Activated CD4-positive, alpha-beta T cell treated with anti-CD3 and anti-CD28 coated beads, Interleukin-2, amount 50 U/mL, for 16 hours (primary cell): ENCODE results near the gene ADGRL3.
"Not testable (repeated sequence)": the region's sequence is repeated elsewhere in the genome, so short reads cannot be mapped to it uniquely, and the experiment has no call there.

Experiments used
- DNase-seq: peaks from one replicate; pipeline ENCODE4 v3.0.0-alpha.2; 2020

Gene ADGRL3

DNA sequence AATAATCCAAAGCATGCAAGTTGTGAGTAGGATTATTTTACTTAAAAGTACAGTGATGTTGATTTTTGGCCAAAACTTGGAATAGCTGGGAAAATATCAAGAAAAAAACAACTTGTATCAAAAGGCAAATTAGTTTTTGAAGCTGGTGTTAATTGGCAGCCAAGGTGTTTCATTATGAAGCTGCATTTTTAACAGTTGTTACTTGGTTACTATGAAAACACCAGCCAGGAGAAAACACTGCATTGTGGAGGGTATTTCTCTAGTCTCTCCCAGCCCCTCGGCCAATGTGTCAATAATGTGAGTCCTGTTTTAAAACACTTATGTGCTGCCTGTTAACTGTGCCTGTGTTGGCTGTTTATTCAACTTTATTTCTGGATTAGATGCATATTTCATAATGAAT, 733.4 kb downstream of the ADGRL3 start:
- no peak for DNase-seq

DNA sequence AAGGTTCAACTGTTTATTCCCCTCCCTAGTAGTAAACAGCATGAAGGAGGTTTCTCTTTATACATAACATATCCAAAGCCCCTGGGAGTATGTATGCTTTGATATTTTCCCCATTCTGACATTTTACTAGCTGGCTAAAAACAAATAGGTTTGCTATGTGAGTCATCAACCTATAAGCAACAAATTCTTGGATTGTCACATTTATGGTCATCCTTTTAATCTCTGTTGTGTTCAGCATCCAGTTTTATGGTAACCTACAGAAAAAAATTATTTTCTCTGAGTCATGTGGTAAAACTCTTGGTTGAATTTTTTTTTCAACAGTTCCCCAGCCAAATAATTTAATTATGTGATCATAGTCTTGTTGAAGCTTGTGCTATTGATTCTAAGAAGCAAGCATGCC, 734.1 kb downstream of the ADGRL3 start:
- DNase-seq = no peak

DNA sequence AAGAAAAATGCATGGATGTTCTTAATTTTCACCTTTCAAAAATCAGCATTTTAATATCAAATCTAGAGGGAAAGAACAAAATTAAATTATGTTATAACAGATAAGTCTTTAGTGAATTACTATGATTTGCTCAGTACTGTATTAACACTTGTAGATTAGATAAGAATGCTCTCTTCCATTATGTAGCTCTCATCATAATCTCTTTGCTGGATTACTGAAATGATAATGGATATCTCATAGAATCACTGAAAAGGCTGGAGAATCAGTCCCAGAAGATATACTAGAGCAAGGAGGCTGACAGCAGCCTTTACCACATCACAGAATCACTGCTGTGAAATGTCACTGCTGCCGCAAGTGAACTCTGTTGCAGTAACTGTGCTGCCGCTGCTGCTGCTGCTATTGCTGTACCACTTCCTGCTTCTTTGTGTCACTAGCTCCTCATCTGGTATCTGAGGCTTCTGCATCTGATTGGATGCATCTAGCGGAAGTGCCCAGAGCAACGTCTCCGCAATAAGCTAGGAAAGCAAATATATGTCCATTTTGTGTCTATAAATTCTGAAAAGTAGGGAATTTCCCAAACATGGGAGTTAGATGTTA, 738.2 kb downstream of the ADGRL3 start:
- no peak for DNase-seq

DNA sequence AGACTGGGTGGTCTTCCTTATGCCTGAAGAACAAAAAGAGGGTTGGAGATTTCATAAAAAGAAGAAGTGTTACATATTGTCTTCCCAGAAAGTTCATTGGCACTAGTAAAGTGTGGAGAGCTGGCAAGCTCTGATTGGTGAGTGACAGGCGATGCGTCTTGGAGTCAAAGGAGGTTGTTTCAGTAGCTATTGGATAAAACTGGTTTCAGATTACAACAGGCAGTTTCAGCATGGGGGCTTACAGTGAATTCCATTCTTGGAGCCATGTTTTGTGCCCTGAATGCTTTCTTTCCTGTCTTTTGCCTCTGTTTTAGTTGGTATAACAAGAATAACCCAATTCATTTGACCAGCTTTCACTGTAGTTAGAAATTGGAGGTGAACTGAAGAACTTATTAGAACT, 750.5 kb downstream of the ADGRL3 start:
- no peak for DNase-seq

DNA sequence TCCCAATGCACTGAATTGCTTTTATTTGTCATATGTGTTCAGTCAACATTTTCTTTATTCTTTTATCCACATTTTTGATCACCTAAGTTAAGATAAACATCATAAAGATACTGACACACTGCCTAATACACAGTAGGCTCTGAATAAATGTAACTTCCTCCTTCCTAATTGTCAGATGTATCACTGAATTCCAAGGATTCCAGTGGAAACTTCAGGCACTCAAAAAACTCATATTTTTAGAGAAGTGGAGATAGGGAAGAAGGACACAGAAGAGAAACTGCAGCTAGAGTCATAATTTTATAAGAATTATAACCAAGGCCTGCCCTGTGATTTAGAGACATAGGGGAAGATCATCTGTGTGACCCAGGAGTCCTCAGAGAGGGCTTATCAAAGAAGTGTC, 753.3 kb downstream of the ADGRL3 start:
- DNase-seq = no peak

DNA sequence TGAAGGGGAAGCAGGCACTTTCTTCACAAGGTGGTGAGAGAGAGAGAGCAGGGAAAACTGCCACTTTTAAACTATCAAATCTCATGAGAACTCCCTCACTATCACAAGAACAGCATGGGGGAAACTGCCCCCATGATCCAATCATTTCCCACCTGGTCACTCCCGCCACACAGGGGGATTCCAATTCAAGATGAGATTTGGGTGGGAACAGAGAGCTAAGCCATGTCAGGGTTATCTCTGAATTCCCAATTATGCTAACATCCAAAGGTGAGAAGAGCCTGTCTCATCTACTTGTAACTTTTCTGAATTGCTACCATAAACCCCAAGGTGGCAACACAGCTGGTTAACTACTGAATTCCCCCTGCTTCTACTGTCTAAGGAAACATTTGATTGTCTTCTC, 758.5 kb downstream of the ADGRL3 start:
- no peak for DNase-seq

DNA sequence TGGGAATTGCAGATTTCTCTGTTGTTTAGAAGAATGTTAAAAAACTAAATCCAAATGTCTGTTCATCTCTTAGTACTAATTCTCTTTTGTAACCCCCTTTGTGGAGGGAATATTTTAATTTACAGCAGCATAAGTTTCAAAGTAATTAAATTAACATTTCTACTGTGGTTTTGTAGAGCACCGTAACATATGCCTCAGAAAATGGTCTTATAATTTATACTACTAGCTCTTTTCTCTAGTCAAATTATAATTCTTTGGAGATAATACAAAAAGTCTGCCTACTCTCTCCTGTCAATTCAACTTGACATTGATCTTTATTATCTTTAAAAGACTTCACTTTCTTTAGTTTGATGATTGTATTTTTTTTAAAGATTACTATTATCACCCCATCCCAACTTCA, 759.0 kb downstream of the ADGRL3 start:
- DNase-seq = no peak

DNA sequence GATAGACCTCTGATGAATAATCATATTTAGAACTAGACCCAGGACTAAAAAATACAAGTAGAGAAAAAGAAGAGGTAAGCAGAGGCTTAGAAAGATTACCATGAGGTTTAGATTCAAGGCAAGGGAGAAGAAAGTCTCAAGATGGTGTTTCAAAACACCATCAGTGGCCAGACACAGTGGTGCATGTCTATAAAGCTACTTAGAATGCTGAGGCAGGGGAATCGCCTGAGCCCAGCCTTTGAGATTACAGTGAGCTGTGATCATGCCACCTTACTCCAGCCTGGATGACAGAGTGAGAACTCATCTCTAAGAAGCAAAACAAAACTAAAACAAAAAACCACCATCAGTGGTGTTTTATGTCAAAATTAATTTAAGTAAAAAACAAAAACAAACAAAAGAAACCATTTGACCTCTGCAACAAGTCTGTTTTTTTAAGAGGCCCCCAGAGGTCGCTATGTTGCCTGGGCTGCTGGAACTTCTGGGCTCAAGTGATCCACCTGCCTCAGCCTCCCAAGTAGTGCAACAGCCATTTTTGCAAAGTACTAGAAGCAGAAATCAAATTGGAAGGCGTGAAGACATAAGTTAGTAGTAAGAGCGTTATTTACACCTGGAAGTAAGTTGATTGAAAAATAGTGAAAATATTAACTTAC, 784.3 kb downstream of the ADGRL3 start:
- DNase-seq = no peak

DNA sequence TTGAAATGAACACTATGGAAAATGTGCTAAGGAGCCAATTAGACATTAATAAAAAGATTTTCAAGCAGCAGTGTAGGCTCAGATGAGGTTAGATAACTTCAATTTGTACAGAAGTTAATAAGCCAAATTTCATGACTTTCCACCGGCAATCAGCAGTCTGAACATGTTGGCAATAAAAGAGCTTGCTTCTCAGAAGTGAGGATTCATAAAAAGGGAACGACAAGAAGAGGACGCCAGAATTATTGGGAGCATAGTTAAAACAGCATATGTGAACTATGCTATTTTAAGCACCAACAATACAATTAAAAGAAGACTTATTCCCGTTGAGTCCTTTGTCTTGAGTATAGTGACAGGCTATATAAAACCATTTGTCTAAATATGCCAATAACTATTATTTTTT, 785.3 kb downstream of the ADGRL3 start:
- no peak for DNase-seq

DNA sequence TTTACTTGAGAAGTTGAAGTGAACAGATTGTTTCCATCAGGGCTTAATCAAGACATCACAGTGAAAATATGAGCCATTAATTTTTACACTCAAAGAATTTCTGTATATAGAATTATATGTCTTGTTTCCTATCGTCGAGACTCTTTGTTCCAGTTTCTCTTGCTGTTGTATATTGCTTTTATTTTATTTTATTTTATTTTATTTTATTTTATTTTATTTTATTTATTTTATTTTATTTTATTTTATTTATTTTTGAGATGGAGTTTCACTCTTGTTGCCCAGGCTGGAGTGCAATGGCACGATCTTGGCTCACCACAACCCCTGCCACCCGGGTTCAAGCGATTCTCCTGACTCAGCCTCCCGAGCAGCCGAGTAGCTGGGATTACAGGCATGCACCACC, 786.8 kb downstream of the ADGRL3 start:
- not testable (repeated sequence) for DNase-seq

DNA sequence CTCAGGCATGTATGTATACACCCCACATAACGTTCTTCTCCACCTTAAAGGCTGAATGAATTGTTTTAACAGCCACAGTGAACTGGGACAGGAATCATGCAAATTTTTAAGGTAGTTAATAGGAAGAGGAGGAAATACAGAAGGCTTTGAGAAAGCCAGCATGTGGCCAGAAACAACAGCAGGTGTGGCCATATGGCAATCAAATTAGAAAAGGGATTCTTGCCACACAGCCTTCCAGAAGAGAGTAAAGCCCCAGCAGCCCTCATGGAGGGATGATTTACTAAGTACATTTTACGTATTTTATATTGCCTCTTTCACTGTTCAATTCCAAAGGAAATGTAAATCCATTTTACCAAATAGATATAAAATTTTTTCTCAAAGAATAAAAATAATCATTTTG, 792.2 kb downstream of the ADGRL3 start:
- DNase-seq = no peak

DNA sequence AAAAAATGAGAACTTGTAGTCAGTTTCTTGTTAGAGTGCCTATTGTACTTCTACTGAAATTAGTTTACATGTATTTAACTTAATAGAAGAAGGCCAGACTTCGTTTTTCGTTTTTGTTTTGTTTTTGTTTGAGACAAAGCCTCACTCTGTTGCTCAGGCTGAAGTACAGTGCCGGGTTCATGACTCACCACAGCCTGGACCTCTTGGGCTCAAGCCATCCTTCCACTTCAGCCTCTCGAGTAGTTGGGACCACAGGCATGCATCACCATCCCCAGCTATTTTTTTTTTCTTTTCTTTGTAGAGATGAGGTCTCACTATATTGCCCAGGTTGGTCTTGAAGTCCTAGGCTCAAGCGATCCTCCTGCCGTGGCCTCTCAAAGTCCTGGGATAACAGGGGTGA, 793.9 kb downstream of the ADGRL3 start:
- DNase-seq = no peak

DNA sequence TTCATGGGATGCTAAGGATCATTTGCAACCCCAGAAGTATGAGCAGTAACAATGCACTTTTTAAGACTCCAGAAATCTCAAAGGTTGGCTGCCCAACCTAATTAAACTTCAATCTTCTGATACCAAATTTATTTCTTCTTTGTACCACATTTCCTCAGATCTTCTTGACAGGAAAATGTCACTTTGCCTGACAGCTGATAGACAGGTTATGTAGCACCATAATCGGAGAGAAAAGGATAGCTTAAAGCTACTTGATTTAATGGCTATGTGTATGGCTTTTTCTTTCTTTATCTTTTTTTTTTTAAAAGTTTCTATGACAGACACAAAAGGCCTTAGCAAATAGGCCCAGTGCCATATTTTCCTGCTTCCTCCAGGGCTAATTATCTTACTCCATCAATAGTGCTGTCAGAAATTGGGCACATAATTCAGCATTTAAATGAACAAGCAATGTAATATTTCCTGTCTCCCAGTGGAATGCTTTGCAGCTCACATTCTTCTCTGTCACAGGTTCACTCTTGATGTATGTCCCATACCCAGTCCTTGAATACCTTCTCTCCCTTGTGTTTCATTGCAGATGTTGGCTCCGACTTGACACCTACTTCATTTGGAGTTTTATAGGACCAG, 795.7 kb downstream of the ADGRL3 start:
- no peak for DNase-seq

DNA sequence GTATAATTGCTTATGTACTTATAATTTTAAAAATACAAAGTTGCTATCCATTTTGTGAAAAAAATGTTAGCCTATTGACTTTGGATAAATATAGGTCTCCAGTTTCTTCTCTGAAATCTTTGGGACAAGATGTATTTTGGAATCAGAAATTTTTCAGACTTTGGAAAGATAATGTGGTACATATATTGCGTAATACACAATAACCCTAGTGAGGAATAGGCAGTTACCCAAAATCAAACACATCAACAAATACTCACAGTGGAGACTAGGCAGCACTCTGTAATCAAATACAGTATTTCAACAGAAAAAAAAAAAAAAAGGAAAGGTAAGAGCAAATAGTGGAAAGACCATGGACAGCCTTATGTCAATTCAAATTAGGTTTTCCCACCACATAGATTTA, 796.8 kb downstream of the ADGRL3 start:
- no peak for DNase-seq

DNA sequence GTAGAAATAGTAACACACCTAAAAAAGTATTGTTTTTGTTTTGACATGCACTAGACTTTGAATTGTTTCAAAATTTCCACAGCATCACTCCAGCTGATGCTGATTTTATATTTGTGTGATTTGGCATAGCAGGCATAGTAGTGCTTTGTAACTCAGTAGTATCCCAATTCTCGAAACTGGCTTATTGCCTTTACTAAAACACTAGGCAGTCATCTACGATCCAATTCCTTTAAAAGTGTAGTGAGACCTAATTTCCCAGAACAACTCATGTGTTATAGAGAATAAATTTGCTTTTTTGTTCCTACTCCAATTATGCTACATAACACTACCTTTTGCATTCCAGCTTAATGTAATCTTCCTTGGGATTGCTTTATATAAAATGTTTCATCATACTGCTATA, 797.7 kb downstream of the ADGRL3 start:
- no peak for DNase-seq

DNA sequence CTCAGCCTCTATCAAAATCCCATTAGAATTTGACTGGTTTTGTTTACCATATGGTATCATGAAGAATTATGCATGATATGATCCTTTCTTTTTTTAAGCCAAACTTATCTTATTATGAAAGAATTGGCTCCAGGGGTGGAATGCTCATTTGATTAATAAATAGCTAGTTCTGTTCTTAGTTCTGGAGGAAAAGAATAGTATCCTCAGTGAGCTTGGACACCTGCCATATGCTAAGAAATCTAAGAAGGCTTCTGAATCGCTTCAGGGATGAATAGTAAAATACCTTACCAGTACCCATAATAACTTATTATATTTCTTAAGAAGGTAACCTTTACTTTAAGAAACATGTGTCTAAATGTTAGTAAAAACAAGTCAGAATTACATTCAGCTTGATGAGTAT, 803.6 kb downstream of the ADGRL3 start:
- no peak for DNase-seq

DNA sequence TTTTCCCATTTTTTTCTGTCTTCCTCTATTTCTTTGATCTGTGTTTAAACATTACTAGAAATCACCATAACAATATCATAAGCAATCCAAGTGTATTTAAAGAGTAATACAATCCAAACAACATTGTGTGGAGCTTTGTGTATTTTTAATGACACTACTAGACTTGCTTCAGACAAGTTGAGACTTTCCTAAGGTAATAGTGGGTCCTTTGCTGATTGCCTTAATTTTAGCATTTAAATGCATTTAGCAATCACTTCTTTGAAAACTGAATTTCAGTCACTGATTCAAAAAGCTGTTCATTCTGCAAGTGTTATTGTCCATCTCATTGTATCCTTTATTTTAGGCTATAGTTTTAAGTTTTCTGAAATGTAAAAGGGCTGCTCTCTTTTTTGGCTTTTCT, 804.8 kb downstream of the ADGRL3 start:
- no peak for DNase-seq

DNA sequence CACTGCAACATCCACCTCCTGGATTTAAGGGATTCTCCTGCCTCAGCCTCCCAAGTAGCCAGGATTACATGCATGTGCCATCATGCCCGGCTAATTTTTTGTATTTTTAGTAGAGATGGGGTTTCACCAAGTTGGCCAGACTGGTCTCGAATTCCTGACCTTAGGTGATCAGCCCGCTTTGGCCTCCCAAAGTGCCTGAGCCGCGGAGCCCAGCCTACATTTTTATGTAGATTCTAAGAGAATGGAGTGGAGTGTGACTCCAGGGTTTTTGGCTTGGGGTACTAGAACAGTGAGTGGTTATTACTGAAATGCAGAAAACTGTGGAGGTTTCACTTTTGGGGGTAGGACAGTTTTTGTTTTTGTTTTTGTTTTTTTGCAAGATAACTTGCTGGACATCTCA, 806.0 kb downstream of the ADGRL3 start:
- DNase-seq = no peak

DNA sequence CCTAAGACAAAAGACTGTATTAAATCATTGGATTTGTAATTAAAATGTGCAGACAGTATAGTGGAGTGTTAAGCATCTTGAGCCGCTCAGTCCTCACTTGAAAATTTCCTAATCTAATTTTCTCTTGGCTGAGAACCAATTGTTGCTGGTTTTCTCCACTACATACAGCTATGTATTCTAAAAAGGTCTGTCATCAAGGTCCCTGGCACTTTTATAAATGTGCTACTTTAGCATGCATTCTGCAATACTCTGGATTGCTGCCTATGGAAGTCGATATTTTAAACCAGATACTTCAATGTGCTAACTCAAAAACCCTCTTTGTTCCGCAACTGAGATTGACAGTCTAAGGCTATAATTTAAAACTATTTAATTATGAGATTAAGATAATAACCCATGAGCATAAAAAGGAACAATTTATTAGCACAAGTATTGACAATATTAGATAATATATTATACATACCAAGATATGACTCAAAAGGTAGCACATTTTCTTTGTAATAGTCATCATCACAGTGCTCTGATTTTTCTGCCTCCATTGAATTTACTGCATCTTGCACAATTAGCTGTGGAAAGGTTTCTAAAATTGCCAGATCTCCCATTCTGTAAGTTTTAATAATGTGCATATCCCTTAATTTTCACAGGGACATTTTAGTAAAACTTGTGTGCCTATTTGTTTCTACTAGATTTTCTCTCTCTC, 815.1 kb downstream of the ADGRL3 start:
- no peak for DNase-seq

DNA sequence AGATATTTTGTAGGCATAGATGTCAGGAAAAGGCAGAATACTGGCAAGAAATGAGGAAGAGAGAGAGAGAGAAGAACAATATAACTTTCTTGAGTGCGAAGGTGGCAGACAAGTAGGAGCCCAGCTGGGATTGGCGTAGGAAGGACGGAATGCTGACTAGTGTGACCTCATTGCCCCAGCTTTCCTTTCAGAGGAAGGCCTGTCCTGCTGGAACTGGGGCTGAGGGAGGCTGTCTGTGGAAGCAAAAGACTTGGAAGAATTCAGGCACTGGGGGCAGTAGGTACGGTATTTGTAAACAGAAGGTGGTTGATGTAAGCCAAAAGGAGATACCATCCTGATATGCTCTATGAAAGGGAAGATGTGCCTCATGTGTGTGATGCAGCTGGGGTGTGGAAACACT, 818.4 kb downstream of the ADGRL3 start:
- DNase-seq = no peak

DNA sequence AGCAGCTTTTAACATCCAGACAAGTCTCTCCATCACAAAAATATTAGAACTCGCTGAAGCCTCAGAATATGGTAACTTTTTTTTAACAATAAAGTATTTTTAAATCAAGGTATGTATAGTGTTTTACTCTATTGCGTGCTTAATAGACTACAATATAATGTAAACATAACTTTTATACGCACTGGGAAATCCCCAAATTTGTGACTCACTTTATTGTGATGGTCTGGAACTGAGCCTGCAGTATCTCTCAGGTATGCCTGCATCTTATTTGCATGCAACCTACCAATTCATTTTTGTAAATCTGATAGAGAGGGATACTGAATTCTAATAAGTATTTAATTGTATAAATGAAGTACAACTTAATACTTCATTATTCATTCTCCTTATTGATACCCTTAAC, 823.5 kb downstream of the ADGRL3 start:
- no peak for DNase-seq

DNA sequence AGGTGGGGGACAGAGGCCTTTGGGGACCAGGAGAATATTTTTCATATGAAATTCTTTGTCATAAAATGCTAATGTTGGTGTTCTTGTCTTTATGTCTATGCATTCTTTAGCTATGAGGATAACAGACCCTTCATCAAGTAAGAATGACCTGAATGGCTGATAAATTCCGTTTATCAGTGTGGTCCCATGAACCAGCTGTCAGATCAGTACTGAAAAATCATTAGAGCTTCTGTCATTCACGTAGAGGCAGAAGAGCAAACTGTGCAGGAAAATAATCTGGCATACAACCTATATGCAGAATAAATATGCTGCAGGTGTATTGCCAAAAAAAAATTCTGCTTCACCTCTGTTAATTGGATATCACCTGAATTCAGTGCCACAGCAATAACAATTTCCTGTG, 828.6 kb downstream of the ADGRL3 start:
- DNase-seq = no peak

DNA sequence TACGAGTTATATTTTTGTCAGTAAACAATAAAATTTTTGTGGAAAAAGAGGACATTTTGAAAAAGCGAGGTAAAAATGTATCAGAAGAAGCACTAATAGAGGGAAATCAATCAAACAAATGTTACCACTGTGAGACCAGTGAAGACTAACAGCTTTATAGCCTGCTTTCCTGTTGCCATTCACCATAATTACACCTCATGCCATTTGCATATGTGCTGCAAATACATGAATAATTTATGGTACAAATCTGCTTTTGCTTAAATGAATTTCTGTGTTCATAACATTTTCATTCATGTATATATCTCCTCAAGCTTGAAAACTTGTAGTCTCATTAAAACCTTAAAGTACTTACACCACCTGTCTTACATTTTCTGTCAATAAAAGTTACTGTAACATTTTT, 830.8 kb downstream of the ADGRL3 start:
- DNase-seq = no peak

DNA sequence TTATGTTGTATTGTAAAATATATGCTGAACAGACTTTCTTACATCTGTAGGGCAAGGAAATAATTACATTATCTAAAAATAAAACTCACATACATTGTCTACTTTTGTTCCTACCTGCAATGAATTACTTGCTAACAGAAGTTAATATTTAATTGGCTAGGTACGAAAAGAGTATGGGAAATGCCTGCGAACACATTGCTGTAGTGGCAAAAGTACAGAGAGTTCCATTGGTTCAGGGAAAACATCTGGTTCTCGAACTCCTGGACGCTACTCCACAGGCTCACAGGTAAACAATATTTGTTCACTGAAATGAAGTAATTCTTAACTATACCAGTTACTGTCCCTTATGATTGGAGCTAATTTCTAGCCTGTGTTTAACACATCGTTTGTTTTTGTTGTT, 837.4 kb downstream of the ADGRL3 start:
- no peak for DNase-seq
